Left colon (tissue), 2 donors: ENCODE measurements around the gene FAM83F. TPM values are rescaled to one million over a fixed set of nuclear protein-coding genes. Genes with fewer than 3 reads are reported as not detected.

Experiments used
- ATAC-seq: fragments of 200-7000 bp; cut with Tn5 transposase; one replicate; pipeline ENCODE4 v1.9.1; 2020; ENCODE audit warnings: mild to moderate bottlenecking, moderate library complexity
- DNase-seq, 2 donors: peaks; one replicate each; pipeline ENCODE4 v3.0.0-alpha.2; 2020
- intact Hi-C, 2 donors: fragments of 100-400 bp; cut with DNase I in 1 of 2; cut with micrococcal nuclease in 1 of 2; formaldehyde crosslinking; loops; one replicate each; pipeline versions ENCODE4 v1.11.2 to v1.14.0; 2022; cut with DNase I, micrococcal nuclease
- total RNA-seq, 2 donors: library from RNA; stranded (reverse); fragmentation: NEBNext Ultra II Directional; extraction: Animal tissue kit (Norgen Biotek cat#: 25700); gene quantifications; one replicate each; pipeline ENCODE4 v1.2.1, GENCODE V29; 2021
- donor health status: DM: no; HTN: no; CAD: no.
- donor health status: DM: yes; HTN: yes; CAD: no.

Gene FAM83F
- total RNA-seq, 2 donors from 2014 or later, result 35.3 to 44.3 TPM

DNA sequence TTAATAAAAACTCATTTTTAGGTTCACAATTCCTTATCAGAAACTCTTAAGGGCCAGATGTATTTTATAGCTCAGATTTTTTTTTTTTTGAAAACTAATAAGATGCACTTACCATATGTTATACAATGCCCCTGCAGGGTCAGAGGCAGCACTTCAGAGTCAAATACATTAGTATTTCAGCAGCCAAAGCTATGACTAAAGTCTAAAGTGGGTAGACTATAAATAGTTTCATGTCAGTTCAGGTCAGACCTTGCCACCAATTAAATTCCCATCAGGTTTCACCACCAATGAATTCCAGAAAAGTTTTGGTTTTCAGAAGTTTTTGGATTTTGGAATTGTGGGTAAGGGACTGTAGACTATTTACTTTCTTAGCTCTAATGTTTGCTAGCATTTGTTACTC lies 75.9 kb downstream of the FAM83F start:
- ATAC-seq, result no peak
- DNase-seq, result no peak

DNA sequence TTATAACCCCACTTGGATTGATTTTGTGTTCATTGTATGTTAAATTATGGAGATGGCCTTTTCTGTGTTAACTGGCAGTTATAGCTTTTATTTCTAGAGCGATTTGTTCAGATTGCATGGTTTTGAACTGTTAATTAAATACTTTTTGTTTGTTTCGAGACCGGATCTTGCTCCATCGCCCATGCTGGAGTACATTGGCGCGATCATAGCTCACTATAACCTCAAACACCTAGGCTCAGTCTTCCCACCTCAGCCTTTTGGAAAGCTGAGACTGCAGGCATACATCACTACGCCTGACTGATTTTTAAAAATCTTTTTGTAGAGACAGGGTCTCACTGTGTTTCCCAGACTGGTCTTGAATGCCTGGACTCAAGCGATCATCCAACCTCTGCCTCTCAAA lies 77.0 kb downstream of the FAM83F start:
- intact Hi-C loops, result no loop called here
- no peak for ATAC-seq
- no peak for DNase-seq

More for the DNA sequence above, 75.9 kb downstream of the FAM83F start:
- intact Hi-C loops, result no loop called here

DNA sequence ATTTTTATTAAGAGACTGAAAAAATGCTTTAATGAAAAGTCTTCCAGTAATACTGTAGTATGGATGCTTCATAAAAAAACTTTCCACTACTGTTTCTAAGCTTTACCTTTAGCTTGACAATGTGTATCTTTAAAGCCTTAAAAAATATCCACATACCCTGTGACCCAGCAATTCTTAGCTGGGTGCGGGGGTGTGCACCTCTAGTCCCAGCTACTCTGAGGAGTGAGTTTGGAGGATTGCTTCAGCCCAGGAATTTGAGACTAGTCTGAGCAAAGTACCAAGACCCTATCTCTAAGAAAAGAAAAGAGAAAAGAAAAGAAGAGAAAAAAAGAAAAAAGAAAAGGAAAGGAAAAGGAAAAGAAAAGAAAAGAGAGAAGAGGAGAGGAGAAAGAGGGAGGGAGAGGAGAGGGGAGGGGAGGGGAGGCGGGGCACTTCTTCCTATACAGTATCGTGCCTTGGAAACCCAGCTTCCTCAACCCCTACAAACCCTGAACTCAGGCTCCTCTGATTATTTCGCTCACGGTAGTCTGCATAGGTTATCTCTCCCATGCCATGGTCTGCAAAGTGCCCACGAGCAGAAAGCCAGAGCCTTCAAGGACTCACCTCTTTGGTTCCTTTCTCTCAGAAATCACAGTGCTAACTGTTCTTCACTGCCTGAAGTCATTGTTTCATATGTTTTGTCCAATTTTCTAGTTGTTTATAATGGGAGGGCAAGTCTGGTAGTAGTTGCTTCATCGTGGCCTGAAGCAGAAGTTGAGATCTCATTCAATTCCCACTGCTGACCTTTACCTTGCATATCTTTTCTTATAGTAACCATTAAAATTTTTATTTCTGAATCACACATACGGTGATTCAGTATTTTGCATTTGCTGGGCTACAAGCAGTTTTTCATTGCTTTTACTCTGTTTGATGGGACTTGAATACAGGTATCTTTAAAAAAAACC lies 82.2 kb downstream of the FAM83F start:
- DNase-seq (no peak), ATAC-seq (no peak)
- intact Hi-C loops, result no loop called here

DNA sequence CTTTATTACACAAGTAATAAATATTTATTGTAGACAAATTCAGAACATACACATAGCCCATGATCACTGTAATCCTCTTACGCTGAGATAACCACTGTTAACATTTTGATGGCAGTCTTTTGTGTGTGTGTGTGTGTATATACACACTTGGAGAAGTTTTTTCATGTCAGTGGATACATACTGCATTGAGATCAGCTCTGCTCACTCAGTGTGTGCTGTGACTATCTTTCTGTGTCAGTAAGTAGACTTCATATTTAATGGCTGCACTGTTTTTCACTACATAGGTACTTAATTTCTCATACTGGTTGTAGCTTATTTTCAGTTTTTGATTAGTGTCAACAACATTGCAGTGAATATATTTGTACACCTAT lies 82.9 kb downstream of the FAM83F start:
- ATAC-seq (no peak), DNase-seq (no peak)
- intact Hi-C loops, result no loop called here

DNA sequence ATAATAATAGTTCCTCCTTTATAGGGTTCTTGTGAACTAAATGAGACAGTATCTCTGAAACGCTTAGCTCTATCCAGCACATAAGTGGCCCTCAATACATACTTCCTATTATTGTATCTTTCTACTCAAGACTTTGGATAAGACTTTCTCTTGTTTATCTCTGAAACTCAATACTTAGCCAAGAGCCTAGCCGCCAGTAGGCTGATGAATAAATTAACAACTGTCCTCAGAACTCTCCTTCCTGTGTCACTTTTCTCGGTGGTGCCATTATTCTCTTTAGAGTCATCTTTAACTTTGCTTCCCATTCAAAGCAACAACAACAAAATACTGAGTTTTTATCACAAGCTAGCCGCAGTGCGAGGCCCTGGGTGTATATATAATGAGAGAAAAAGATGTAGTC lies 86.9 kb downstream of the FAM83F start:
- DNase-seq, result no peak
- intact Hi-C loops, result no loop called here
- no peak for ATAC-seq

DNA sequence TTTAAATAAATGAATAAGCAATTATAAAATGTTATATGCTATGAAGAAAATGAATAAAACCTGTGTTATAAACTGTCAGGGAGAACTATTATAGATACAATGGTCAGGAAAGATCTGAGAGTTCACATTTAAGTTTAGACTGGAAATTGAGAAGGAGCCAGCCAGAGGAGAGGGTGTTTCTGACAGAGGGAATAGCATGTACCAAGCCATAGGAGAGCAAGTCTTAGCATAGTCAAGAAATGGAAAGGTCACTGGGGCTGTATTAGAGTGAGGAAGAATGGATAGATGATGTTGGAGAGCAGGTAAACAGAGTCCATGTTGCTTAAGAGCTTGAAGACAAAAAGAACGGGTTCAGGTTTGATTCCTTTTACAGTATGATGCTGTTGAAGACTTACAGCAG lies 87.4 kb downstream of the FAM83F start:
- ATAC-seq (no peak), DNase-seq (no peak)
- intact Hi-C loops, result no loop called here

DNA sequence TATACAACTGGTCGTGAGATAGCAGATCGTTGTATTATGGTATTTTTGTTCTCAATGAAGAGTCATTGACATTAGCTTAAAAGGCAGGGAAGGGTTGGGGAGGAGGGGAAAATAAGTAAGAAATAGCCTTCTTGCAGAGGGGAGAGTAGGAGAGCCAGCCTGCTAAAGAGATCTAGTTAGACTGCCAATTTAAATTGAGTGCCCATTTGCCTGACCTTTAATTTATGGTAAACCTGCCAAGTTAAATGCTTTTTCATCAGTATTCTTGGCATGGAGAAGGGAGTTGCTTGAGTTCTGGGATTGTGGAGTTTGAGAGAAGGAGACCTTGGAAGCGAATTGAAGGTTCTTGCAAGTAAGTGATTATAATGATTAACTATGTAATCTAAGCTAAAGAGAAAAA lies 89.0 kb downstream of the FAM83F start:
- DNase-seq (no peak), ATAC-seq (no peak)
- intact Hi-C loops, result no loop called here

DNA sequence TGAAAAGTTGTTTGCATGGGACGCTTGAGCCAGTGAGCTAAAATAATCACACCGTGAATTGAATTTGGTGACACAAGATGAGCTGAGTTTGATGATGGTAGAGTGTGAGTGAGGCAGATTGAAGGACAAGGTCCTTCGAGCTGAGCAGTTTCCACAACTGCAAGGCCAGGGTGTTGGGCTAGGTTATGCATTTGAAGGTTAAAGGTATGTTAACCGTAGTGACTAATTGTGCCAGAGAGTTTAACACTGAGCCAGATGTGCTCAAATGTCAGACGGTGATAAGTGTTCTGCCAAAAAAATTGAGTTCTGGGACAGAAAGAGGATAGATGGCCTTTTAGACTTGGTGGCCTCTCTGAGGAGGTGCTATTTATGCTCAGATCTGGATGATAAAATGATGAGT lies 89.5 kb downstream of the FAM83F start:
- no peak for ATAC-seq
- intact Hi-C loops, result no loop called here
- no peak for DNase-seq

DNA sequence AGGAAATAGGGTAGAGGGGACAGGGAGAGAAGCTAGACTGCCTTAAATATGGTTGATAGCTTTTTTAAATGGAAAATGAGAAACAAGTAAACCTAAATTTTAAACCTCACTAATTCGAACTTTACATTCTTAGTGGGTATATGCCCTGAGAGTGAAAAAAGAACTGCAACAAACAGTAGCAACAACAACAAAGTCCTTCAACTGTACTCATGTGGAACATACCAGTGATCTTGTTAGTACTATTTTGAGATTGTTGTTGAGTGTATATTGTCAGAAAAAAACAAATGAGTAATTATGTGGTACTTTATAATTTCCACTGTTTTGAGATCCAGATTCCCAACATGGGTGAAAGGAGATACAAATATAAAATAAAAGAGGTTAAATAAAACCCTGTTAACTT lies 94.1 kb downstream of the FAM83F start:
- intact Hi-C loops, result no loop called here
- no peak for ATAC-seq
- no peak for DNase-seq

Other genes with a start within 250 kb of the FAM83F start
- gene ENTHD1, start 101.2 kb upstream of the FAM83F start, total RNA-seq, result not detected
- 1 to 10 TPM; 1.2 to 2.1 TPM for gene GRAP2, start 93.9 kb upstream of the FAM83F start, total RNA-seq
- not detected for gene TMA7B, start 34.6 kb upstream of the FAM83F start, total RNA-seq
- gene TNRC6B, start 183.0 kb downstream of the FAM83F start, total RNA-seq, result 10 to 100 TPM; 50.9 to 51.0 TPM